CD4-positive, alpha-beta T cell (primary cell): ENCODE results near the gene SGTA. TPM values are rescaled to one million over a fixed set of nuclear protein-coding genes. Genes with fewer than 3 reads are reported as not detected.
A peak's percentile ranks its signal among the peaks of the same experiment; 100 is the strongest.

Source experiments
- ATAC-seq: fragments of 200-7000 bp; cut with Tn5 transposase; one replicate; pipeline ENCODE4 v1.10.0; 2022; ENCODE audit warnings: mild to moderate bottlenecking; ENCODE audit not compliant: poor library complexity
- CTCF ChIA-PET: fragments of 350-600 bp; sonication (Branson Sonifier 250); formaldehyde crosslinking; loops from one replicate; lab custom pipeline; 2021; ENCODE audit warnings: antibody characterized with exemption, inconsistent platforms; lab: Charles Lee
- POLR2A ChIA-PET: fragments of 350-600 bp; sonication (Branson Sonifier 250); formaldehyde crosslinking; loops from one replicate; lab custom pipeline; 2021; ENCODE audit warnings: antibody characterized with exemption, inconsistent platforms; lab: Charles Lee
- DNase-seq, 14 experiments: peaks; one replicate each; pipeline ENCODE4 v3.0.0-alpha.2; 2013 to 2020; ENCODE audit warnings: mixed read lengths in 2 of 14
- H3K27ac ChIP-seq, 2 donors: one replicate each; pipeline versions ENCODE4 v1.5.1 to v1.7.0; 2013; ENCODE audit warnings: low read length in 2 of 2, low read depth in 1 of 2, mild to moderate bottlenecking in 1 of 2
- H3K27me3 ChIP-seq, 2 experiments: 1 replicate in 1 of 2; 2 replicates in 1 of 2; pipeline versions ENCODE4 v1.6.1 to v1.7.0; 2013; ENCODE audit warnings: low read length in 2 of 2, control low read depth in 1 of 2, mild to moderate bottlenecking in 1 of 2, moderate library complexity in 1 of 2; ENCODE audit not compliant: insufficient read depth in 2 of 2, control insufficient read depth in 1 of 2
- H3K36me3 ChIP-seq: one replicate; pipeline ENCODE4 v1.6.1; 2013; ENCODE audit warnings: low read length, control low read depth; ENCODE audit not compliant: insufficient read depth
- H3K4me1 ChIP-seq: one replicate; pipeline ENCODE4 v1.6.1; 2013; ENCODE audit warnings: low read length, control low read depth; ENCODE audit not compliant: insufficient read depth
- H3K4me3 ChIP-seq: one replicate; pipeline ENCODE4 v1.5.1; 2013; ENCODE audit warnings: mild to moderate bottlenecking, low read length, moderate library complexity
- H3K9me3 ChIP-seq, 2 experiments: 1 replicate in 1 of 2; 2 replicates in 1 of 2; pipeline versions ENCODE4 v1.6.1 to v1.7.0; 2013; ENCODE audit warnings: low read length in 2 of 2, mild to moderate bottlenecking in 2 of 2, control low read depth in 1 of 2, moderate library complexity in 1 of 2; ENCODE audit not compliant: control insufficient read depth in 1 of 2, insufficient read depth in 1 of 2
- H3K27ac Mint-ChIP-seq: one replicate; pipeline ENCODE4 v1.8.0; 2020; ENCODE audit warnings: mixed read lengths
- H3K27me3 Mint-ChIP-seq: one replicate; pipeline ENCODE4 v1.8.0; 2021; ENCODE audit warnings: mixed read lengths
- H3K36me3 Mint-ChIP-seq: one replicate; pipeline ENCODE4 v1.8.0; 2021; ENCODE audit warnings: low read depth, mixed read lengths
- H3K4me1 Mint-ChIP-seq: one replicate; pipeline ENCODE4 v1.8.0; 2021; ENCODE audit warnings: low read depth, mixed read lengths
- H3K4me3 Mint-ChIP-seq: one replicate; pipeline ENCODE4 v1.8.0; 2020; ENCODE audit warnings: mild to moderate bottlenecking, mixed read lengths
- H3K9me3 Mint-ChIP-seq: one replicate; pipeline ENCODE4 v1.8.0; 2020; ENCODE audit warnings: mixed read lengths
- intact Hi-C, 2 experiments: fragments of 100-400 bp; cut with DNase I in 1 of 2; cut with micrococcal nuclease in 1 of 2; formaldehyde crosslinking; loops; one replicate each; pipeline versions ENCODE4 v1.15.1 to v1.9.0; 2023 to 2025; cut with DNase I, micrococcal nuclease
- total RNA-seq, 174 experiments: library from RNA in 2 of 174; stranded (reverse) in 2 of 174; gene quantifications; one replicate each; pipeline ENCODE4 v1.2.3 and lab custom pipeline; 2021 to 2026
- TF ChIP-seq, protein P1 (sequence below): fragments of 200-600 bp; IDR thresholded peaks from one replicate; pipeline ENCODE4 v1.8.0; 2022; ENCODE audit warnings: antibody characterized with exemption, mild to moderate bottlenecking

The SGTA gene
- total RNA-seq, 2 experiments from 2014 or later = 28.3 to 29.7 TPM

DNA sequence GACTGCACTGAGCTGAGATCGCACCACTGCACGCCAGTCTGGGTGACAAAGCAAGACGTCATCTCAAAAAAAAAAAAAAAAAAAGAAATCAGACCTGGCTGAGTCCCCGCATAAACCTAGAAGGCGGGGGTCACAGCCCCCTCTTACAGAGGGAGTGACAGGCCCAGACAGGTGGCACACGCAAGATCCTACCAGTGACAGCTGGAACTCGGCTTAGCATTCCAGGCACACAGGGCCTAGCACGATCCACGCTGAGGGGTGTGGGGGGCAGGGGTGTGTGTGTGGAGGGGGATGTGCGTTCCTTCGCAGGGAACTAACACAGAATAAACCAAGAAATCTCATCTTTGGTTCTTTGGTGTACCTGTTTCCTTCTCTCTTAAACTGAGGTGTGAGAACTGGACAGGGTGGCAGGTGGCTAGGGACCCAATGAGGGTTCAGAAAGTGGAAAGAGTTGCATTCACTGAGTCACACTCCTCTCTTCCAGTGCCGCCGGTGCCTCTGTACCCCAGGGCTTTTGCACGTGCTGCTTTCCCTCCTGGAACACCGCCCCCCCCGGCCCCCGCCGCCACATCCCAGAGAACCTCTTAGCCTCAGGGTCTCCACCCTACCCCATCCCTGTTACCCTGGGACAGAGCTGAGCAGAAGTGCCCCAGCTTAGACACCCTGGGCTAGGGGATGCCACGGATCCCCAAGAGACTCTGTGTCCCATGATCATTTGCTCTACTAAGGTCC, 5.0 kb downstream of the SGTA start:
- H3K4me3 Mint-ChIP-seq = peak overlapping the region; percentile 34
- CTCF ChIA-PET = interaction anchor here (1.9 kb wide), 1 partner anchor 29 kb away, joined by 7 read pairs; no protein-coding TSS in a partner anchor

DNA sequence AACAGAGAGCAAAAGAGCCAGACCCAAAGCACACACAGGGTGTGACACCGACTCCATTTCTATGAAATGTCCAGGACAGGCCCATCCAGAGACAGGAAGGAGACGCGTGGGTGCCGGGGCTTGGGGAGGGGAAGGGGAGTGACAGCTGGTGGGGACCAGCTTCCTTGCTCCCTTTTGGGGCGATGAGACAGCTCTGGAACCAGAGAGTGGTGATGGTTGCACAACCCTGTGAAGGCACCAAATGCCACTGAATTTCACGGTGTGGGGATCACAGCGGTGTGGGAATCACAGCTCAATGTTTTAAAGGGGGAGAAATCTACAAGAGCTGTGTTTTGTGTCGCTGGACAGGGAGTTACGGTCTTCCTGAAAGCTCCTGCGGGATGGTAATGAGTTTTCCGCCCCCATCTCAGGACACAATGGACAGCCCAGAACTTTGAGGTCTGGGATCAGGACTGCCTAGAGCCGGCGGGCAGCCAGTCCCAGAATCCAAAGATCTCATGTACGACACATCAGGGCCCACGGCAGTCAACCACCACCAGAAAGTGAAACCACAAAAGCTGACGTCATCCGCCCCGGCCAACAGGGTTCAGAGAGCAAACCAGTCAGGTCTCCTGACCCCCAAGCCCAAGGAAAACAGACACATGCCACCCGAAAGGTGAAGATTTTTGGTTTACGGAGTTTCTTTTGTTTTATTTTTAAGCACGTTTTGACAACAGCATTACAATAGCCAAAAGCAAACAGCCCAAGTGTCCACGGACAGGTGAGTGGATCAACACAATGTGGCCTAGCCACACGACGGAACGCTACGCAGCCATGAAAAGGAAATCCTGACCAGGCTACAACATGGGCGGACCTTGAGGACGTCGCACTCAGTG, 7.3 kb downstream of the SGTA start:
- Mint-ChIP-seq H3K27me3 (no peaks in the 10 kb centered on the region), H3K36me3 (peaks cover 23% of the 10 kb centered on the region), H3K27ac (peak overlapping the region; percentile 99), H3K4me3 (peak overlapping the region; percentile 86), H3K4me1 (peaks cover 39% of the 10 kb centered on the region), H3K9me3 (no peaks in the 10 kb centered on the region)
- H3K9me3 ChIP-seq = no peaks in the 10 kb centered on the region
- TF ChIP-seq, protein P1, sequence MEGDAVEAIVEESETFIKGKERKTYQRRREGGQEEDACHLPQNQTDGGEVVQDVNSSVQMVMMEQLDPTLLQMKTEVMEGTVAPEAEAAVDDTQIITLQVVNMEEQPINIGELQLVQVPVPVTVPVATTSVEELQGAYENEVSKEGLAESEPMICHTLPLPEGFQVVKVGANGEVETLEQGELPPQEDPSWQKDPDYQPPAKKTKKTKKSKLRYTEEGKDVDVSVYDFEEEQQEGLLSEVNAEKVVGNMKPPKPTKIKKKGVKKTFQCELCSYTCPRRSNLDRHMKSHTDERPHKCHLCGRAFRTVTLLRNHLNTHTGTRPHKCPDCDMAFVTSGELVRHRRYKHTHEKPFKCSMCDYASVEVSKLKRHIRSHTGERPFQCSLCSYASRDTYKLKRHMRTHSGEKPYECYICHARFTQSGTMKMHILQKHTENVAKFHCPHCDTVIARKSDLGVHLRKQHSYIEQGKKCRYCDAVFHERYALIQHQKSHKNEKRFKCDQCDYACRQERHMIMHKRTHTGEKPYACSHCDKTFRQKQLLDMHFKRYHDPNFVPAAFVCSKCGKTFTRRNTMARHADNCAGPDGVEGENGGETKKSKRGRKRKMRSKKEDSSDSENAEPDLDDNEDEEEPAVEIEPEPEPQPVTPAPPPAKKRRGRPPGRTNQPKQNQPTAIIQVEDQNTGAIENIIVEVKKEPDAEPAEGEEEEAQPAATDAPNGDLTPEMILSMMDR = no peak
- DNase-seq (peak; percentile 35 to 84 (median 60)), ATAC-seq (peak; percentile 75)
- intact Hi-C loops = no loop called here
- peaks cover 38% of the 10 kb centered on the region for H3K4me1 ChIP-seq
- H3K27me3 ChIP-seq = no peaks in the 10 kb centered on the region
- POLR2A ChIA-PET = interaction anchor here (0.8 to 1.4 kb wide), 4 partner anchors 9 to 300 kb away, joined by 3 to 5 read pairs (median 3); partner anchors contain the start of genes GADD45B and THOP1
- CTCF ChIA-PET = interaction anchor here (1.0 kb wide), 1 partner anchor 27 kb away, joined by 4 read pairs; no protein-coding TSS in a partner anchor
- peaks cover 7% of the 10 kb centered on the region for H3K36me3 ChIP-seq
- H3K4me3 ChIP-seq = peak overlapping the region; percentile 47
- H3K27ac ChIP-seq = peak overlapping the region; percentile 44 to 89

More for the DNA sequence above, 5.0 kb downstream of the SGTA start:
- POLR2A ChIA-PET = no interaction called here
- no peaks in the 10 kb centered on the region for H3K27me3 Mint-ChIP-seq
- intact Hi-C loops = no loop called here
- peaks cover 59% of the 10 kb centered on the region for H3K4me1 Mint-ChIP-seq
- Histone ChIP-seq H3K9me3 (no peaks in the 10 kb centered on the region), H3K27me3 (no peaks in the 10 kb centered on the region), H3K4me3 (no peak overlapping the region), H3K27ac (no peak overlapping the region), H3K36me3 (peaks cover 3% of the 10 kb centered on the region), H3K4me1 (peaks cover 56% of the 10 kb centered on the region)
- TF ChIP-seq, protein P1 = no peak
- no peak overlapping the region for H3K27ac Mint-ChIP-seq
- no peak for ATAC-seq
- peaks cover 23% of the 10 kb centered on the region for H3K36me3 Mint-ChIP-seq
- H3K9me3 Mint-ChIP-seq = no peaks in the 10 kb centered on the region
- DNase-seq = no peak

DNA sequence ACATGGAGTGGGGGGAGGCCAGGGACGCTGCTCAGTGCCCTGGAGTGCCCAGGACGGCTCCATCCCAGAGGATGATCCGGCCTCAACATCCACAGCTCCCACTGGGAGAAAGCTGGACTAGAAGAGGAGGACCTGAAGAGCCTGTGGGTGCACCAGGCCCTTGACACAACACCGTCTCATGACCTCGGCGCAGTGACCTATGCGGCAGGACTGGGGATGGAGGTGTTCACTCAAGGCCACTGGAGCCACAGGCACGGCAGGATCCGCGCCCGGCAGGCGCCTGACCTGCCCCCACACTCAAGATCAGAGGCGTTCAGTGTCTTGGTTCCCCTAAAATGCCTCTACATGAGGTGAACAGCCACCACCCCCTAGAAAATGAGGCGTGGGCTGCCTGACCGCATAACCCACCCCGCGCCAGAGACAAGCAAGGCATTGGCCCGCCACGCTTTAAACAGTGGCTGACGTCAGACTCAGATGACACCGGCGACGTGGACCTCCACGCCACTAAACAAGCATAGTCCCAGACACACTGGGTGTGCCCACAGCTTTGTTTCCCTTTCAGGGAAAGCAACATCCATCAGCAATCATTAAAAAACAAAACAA, 8.0 kb downstream of the SGTA start:
- Mint-ChIP-seq H3K9me3 (no peaks in the 10 kb centered on the region), H3K27me3 (no peaks in the 10 kb centered on the region), H3K4me1 (peaks cover 33% of the 10 kb centered on the region), H3K4me3 (peak overlapping the region; percentile 86), H3K36me3 (peaks cover 20% of the 10 kb centered on the region), H3K27ac (peak overlapping the region; percentile 99)
- Histone ChIP-seq H3K27ac (peak overlapping the region; percentile 29 to 89), H3K9me3 (no peaks in the 10 kb centered on the region), H3K4me3 (peak overlapping the region; percentile 47), H3K36me3 (peaks cover 13% of the 10 kb centered on the region), H3K27me3 (no peaks in the 10 kb centered on the region), H3K4me1 (peaks cover 38% of the 10 kb centered on the region)
- intact Hi-C loops = no loop called here
- POLR2A ChIA-PET = interaction anchor here (0.8 to 1.4 kb wide), 3 partner anchors 10 to 299 kb away, joined by 3 to 5 read pairs (median 3); partner anchors contain the start of genes GADD45B and THOP1
- CTCF ChIA-PET = no interaction called here
- TF ChIP-seq, protein P1 = no peak
- ATAC-seq (no peak), DNase-seq (peak in 3 of 14 experiments; percentile 18 to 45 (median 25))
